Fibroblast of lung (primary cell): ENCODE results near the gene TET2. TPM values are rescaled to one million over a fixed set of nuclear protein-coding genes. Genes with fewer than 3 reads are reported as not detected.

Source experiments
- DNase-seq, 2 donors: peaks; one replicate each; pipeline versions ENCODE4 v3.0.0 to v3.0.0-alpha.2; 2010; ENCODE audit warnings: low read depth in 2 of 2
- H2AFZ ChIP-seq: 2 replicates; pipeline ENCODE4 v1.5.1; 2012; ENCODE audit warnings: low read length, control low read depth, inconsistent platforms
- H3K27ac ChIP-seq: 2 replicates; pipeline ENCODE4 v1.5.1; 2011; ENCODE audit warnings: low read length, control low read depth; ENCODE audit not compliant: insufficient read depth
- H3K27me3 ChIP-seq: 2 replicates; pipeline ENCODE4 v1.5.1; 2011; ENCODE audit warnings: mild to moderate bottlenecking, low read length; ENCODE audit not compliant: control insufficient read depth, insufficient read depth
- H3K36me3 ChIP-seq: 2 replicates; pipeline ENCODE4 v1.5.1; 2011; ENCODE audit warnings: low read length; ENCODE audit not compliant: control insufficient read depth, insufficient read depth
- H3K4me1 ChIP-seq: 2 replicates; pipeline ENCODE4 v1.5.1; 2011; ENCODE audit warnings: low read length; ENCODE audit not compliant: control insufficient read depth, insufficient read depth; ENCODE audit errors: extremely low read depth
- H3K4me2 ChIP-seq: 2 replicates; pipeline ENCODE4 v1.5.1; 2011; ENCODE audit warnings: low read length, control low read depth; ENCODE audit not compliant: insufficient read depth; ENCODE audit errors: extremely low read depth
- H3K4me3 ChIP-seq, 4 experiments: fragments of 200-600 bp in 1 of 4; sonication (generic) in 1 of 4; replicated peaks in 1 of 4; 2 replicates each; pipeline ENCODE4 v1.5.1; 2011 to 2016; ENCODE audit warnings: low read length in 4 of 4, low read depth in 3 of 4, mild to moderate bottlenecking in 3 of 4, control low read depth in 2 of 4, inconsistent platforms in 1 of 4, mixed read lengths in 1 of 4; ENCODE audit not compliant: insufficient read depth in 1 of 4; ENCODE audit errors: control extremely low read depth in 1 of 4
- H3K79me2 ChIP-seq: 2 replicates; pipeline ENCODE4 v1.5.1; 2012; ENCODE audit warnings: mild to moderate bottlenecking, low read length, inconsistent platforms; ENCODE audit not compliant: control insufficient read depth, insufficient read depth
- H3K9ac ChIP-seq: 2 replicates; pipeline ENCODE4 v1.5.1; 2011; ENCODE audit warnings: mild to moderate bottlenecking, low read length, control low read depth; ENCODE audit not compliant: insufficient read depth
- H3K9me3 ChIP-seq: 2 replicates; pipeline ENCODE4 v1.5.1; 2012; ENCODE audit warnings: low read depth, low read length; ENCODE audit not compliant: control insufficient read depth, insufficient read depth
- H4K20me1 ChIP-seq: 2 replicates; pipeline ENCODE4 v1.5.1; 2011; ENCODE audit warnings: low read length; ENCODE audit not compliant: control insufficient read depth, insufficient read depth; ENCODE audit errors: extremely low read depth
- EZH2 ChIP-seq: IDR thresholded peaks from 2 replicates; pipeline ENCODE4 v1.5.1; 2012; ENCODE audit warnings: low read length, control low read depth, mild to moderate bottlenecking; ENCODE audit errors: missing control alignments
- polyA plus RNA-seq, 2 donors: library from polyadenylated mRNA; depleted of rRNA in 1 of 2; stranded (reverse) in 1 of 2; unstranded in 1 of 2; fragments of >200 nt; gene quantifications; 2 replicates each; pipeline ENCODE4 v1.2.1, GENCODE V29; 2011 to 2012; ENCODE audit warnings: missing spikeins in 1 of 2
- total RNA-seq: library from RNA; depleted of rRNA; stranded (reverse); fragments of >200 nt; gene quantifications from 2 replicates; pipeline ENCODE4 v1.2.1, GENCODE V29; 2014
- TF ChIP-seq, protein P1 (sequence below), 2 donors: IDR thresholded peaks in 1 of 2; conservative IDR thresholded peaks in 1 of 2; 1 replicate in 1 of 2; 2 replicates in 1 of 2; pipeline ENCODE4 v1.5.1; 2011 to 2012; ENCODE audit warnings: low read length in 2 of 2, control low read depth in 1 of 2, inconsistent platforms in 1 of 2, low read depth in 1 of 2, mild to moderate bottlenecking in 1 of 2

TET2 gene
- total and polyA plus RNA-seq, 2 donors (not counting 1 experiment from before 2014, with no cell fraction given) = 6.9 to 8.3 TPM

DNA sequence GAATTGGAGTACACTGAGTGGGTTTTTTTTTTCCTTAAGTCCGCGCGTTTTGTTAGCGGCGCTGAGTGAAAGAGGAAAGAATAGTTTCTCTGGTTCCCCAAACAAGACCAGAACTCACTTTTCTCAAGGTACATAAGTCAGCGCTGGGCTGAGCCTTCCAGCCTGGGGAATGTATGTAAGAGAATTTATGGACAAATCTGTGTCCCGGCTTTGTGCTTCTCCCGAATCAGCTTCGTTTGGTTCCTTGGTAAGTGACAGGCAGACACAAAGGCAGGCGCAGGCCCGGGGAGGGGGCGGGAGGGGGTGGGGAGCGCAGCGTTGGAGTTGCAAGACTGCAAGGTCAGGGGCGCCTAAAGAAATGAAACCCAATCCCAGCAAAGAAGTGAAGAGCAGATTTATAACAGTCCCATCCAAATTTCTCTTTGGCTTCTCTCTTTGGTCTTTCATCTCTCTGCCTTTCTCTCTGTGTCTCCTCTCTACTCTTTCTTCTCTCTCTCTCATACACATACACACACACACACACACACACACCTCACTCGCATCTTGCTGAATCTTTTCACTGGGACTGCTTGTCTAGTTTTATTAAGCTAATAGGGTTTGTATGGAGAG is 981 bp downstream of the TET2 start:
- Histone ChIP-seq H3K9ac (peak overlapping the region; percentile 84), H3K4me2 (peak overlapping the region; percentile 89), H3K27me3 (no peaks in the 10 kb centered on the region), H3K4me1 (no peaks in the 10 kb centered on the region), H2AFZ (peak overlapping the region; percentile 99), H3K79me2 (peaks cover 37% of the 10 kb centered on the region), H3K9me3 (no peaks in the 10 kb centered on the region), H3K27ac (peak overlapping the region; percentile 85), H3K4me3 (peak overlapping the region; percentile 79 to 97 (median 90)), H3K36me3 (no peaks in the 10 kb centered on the region), H4K20me1 (no peaks in the 10 kb centered on the region)
- peak; percentile 56 to 69 for DNase-seq
- TF ChIP-seq EZH2 = no peak
- TF ChIP-seq, protein P1, sequence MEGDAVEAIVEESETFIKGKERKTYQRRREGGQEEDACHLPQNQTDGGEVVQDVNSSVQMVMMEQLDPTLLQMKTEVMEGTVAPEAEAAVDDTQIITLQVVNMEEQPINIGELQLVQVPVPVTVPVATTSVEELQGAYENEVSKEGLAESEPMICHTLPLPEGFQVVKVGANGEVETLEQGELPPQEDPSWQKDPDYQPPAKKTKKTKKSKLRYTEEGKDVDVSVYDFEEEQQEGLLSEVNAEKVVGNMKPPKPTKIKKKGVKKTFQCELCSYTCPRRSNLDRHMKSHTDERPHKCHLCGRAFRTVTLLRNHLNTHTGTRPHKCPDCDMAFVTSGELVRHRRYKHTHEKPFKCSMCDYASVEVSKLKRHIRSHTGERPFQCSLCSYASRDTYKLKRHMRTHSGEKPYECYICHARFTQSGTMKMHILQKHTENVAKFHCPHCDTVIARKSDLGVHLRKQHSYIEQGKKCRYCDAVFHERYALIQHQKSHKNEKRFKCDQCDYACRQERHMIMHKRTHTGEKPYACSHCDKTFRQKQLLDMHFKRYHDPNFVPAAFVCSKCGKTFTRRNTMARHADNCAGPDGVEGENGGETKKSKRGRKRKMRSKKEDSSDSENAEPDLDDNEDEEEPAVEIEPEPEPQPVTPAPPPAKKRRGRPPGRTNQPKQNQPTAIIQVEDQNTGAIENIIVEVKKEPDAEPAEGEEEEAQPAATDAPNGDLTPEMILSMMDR (conservative IDR thresholded peaks at IDR 0.05 in 1 of 2, IDR thresholded peaks at IDR 0.05 in 1 of 2; ENCODE audit: low read depth in 1 of 2, low read length in 2 of 2) = no peak

DNA sequence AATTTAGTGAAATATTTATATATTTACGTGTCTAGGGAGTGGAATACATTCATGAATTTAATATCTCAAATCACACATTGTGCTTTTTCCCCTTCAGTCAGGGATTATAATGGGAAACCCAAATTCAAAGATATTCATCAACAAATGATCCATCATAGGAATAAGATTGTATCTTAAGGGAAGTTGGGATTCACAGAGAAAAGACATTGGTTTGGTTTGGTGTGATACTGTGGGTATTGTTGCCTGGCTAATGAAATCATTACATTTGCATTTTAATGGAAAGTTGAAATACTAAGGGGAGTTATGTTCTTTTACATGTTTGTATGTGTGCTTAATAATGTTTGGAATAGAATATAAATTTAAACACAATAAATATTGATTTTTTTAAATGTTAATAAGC is 1.7 kb downstream of the TET2 start:
- Histone ChIP-seq H3K36me3 (no peaks in the 10 kb centered on the region), H4K20me1 (no peaks in the 10 kb centered on the region), H3K4me3 (peak overlapping the region; percentile 79 to 97 (median 90)), H3K9me3 (no peaks in the 10 kb centered on the region), H2AFZ (no peak overlapping the region), H3K4me2 (peak overlapping the region; percentile 89), H3K4me1 (no peaks in the 10 kb centered on the region), H3K27me3 (no peaks in the 10 kb centered on the region), H3K27ac (peak overlapping the region; percentile 55), H3K9ac (peak overlapping the region; percentile 4), H3K79me2 (peaks cover 37% of the 10 kb centered on the region)
- TF ChIP-seq, protein P1 (conservative IDR thresholded peaks at IDR 0.05 in 1 of 2, IDR thresholded peaks at IDR 0.05 in 1 of 2; ENCODE audit: low read depth in 1 of 2, low read length in 2 of 2) = no peak
- no peak for TF ChIP-seq EZH2
- no peak for DNase-seq

DNA sequence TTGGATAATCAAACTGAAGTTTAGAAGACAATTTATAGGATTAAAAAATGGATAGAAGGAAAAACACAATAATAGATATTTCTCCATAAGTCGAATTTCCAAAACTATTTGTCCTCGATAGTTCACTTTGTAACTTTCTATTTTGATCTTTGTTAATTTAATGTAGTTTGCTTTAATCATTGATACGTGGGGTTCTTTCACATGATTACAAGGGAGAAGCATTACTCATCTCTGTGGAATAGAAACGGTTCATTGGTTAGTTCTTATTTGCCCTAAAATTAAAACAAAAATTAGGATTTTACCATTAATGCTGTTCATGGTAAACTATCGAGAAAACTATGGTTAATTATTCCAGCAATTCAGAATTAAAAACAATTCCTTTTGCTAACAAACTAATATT is 2.1 kb downstream of the TET2 start:
- no peak overlapping the region for H3K9ac ChIP-seq
- no peaks in the 10 kb centered on the region for H3K4me1 ChIP-seq
- TF ChIP-seq, protein P1 (conservative IDR thresholded peaks at IDR 0.05 in 1 of 2, IDR thresholded peaks at IDR 0.05 in 1 of 2; ENCODE audit: low read depth in 1 of 2, low read length in 2 of 2) = no peak
- TF ChIP-seq EZH2 = no peak
- H3K79me2 ChIP-seq = peaks cover 37% of the 10 kb centered on the region
- H3K27ac ChIP-seq = no peak overlapping the region
- H2AFZ ChIP-seq = no peak overlapping the region
- peak in 1 of 2 donors; percentile 42 for DNase-seq
- H3K4me3 ChIP-seq = peak overlapping the region; percentile 79 to 97 (median 90)
- no peaks in the 10 kb centered on the region for H3K9me3 ChIP-seq
- H4K20me1 ChIP-seq = no peaks in the 10 kb centered on the region
- no peaks in the 10 kb centered on the region for H3K27me3 ChIP-seq
- no peaks in the 10 kb centered on the region for H3K36me3 ChIP-seq
- peak overlapping the region; percentile 89 for H3K4me2 ChIP-seq
